Nephron (organoid): ENCODE data around the gene SIGLEC6.

Experiments
- H3K27ac Mint-ChIP-seq, 3 experiments: 2 replicates each; pipeline ENCODE4 v1.8.0; 2020; ENCODE audit warnings: mixed read lengths in 3 of 3, mild to moderate bottlenecking in 2 of 3, moderate library complexity in 1 of 3
- H3K27me3 Mint-ChIP-seq: 2 replicates; pipeline ENCODE4 v1.8.0; 2021; ENCODE audit warnings: low read depth, mild to moderate bottlenecking, moderate library complexity, mixed read lengths
- H3K36me3 Mint-ChIP-seq: 2 replicates; pipeline ENCODE4 v1.8.0; 2020; ENCODE audit warnings: low read depth, mixed read lengths
- H3K4me1 Mint-ChIP-seq: 2 replicates; pipeline ENCODE4 v1.8.0; 2020; ENCODE audit warnings: mixed read lengths
- H3K4me3 Mint-ChIP-seq, 3 experiments: 2 replicates each; pipeline ENCODE4 v1.8.0; 2020; ENCODE audit warnings: mild to moderate bottlenecking in 3 of 3, mixed read lengths in 3 of 3, moderate library complexity in 2 of 3
- H3K9me3 Mint-ChIP-seq: 2 replicates; pipeline ENCODE4 v1.8.0; 2020; ENCODE audit warnings: mixed read lengths
- CTCF ChIP-seq, 3 experiments: fragments of 200-600 bp; sonication (generic); IDR thresholded peaks; one replicate each; pipeline ENCODE4 v1.5.0; 2021; ENCODE audit warnings: antibody characterized with exemption in 3 of 3; ENCODE audit not compliant: unreplicated experiment in 3 of 3

Gene SIGLEC6

GRCh38 chr19:51485960-51486660 lies 45.4 kb downstream of the SIGLEC6 start:
- Mint-ChIP-seq H3K36me3 (no peaks in the 10 kb centered on the region), H3K4me3 (no peak overlapping the region), H3K9me3 (peaks cover 12% of the 10 kb centered on the region), H3K27me3 (peaks cover 3% of the 10 kb centered on the region), H3K27ac (no peak overlapping the region), H3K4me1 (no peaks in the 10 kb centered on the region)
- no peak for TF ChIP-seq CTCF (IDR thresholded peaks at IDR 0.05; ENCODE audit: unreplicated experiment in 3 of 3)

GRCh38 chr19:51480590-51480989 lies 50.9 kb downstream of the SIGLEC6 start:
- Mint-ChIP-seq H3K4me1 (no peaks in the 10 kb centered on the region), H3K27me3 (peaks cover 3% of the 10 kb centered on the region), H3K9me3 (peaks cover 18% of the 10 kb centered on the region), H3K36me3 (no peaks in the 10 kb centered on the region), H3K4me3 (no peak overlapping the region), H3K27ac (no peak overlapping the region)
- no peak for TF ChIP-seq CTCF (IDR thresholded peaks at IDR 0.05; ENCODE audit: unreplicated experiment in 3 of 3)

- Mint-ChIP-seq H3K36me3 (no peaks in the 10 kb centered on the region), H3K9me3 (peaks cover 14% of the 10 kb centered on the region), H3K4me1 (no peaks in the 10 kb centered on the region), H3K4me3 (no peak overlapping the region), H3K27me3 (peaks cover 4% of the 10 kb centered on the region), H3K27ac (no peak overlapping the region)
- TF ChIP-seq CTCF (IDR thresholded peaks at IDR 0.05; ENCODE audit: unreplicated experiment in 3 of 3): no peak
These were observed 51.7 kb downstream of the SIGLEC6 start for GRCh38 chr19:51479531-51480331.

GRCh38 chr19:51478381-51479234 lies 52.9 kb downstream of the SIGLEC6 start, which contains the start of gene CEACAM18:
Gene CEACAM18, plus strand, starts transcription at chr19:51478539.
- Mint-ChIP-seq H3K27ac (no peak within 1 kb of the TSS), H3K36me3 (no peaks in the 10 kb centered on the region), H3K9me3 (peaks cover 11% of the 10 kb centered on the region), H3K4me1 (no peaks in the 10 kb centered on the region), H3K4me3 (no peak within 1 kb of the TSS), H3K27me3 (peaks cover 7% of the 10 kb centered on the region)
- no peak for TF ChIP-seq CTCF (IDR thresholded peaks at IDR 0.05; ENCODE audit: unreplicated experiment in 3 of 3)

GRCh38 chr19:51477344-51477743 lies 54.1 kb downstream of the SIGLEC6 start:
- H3K9me3 Mint-ChIP-seq: peaks cover 11% of the 10 kb centered on the region
- no peak overlapping the region for H3K27ac Mint-ChIP-seq
- H3K4me1 Mint-ChIP-seq: no peaks in the 10 kb centered on the region
- peaks cover 5% of the 10 kb centered on the region for H3K27me3 Mint-ChIP-seq
- no peak for TF ChIP-seq CTCF (IDR thresholded peaks at IDR 0.05; ENCODE audit: unreplicated experiment in 3 of 3)
- no peaks in the 10 kb centered on the region for H3K36me3 Mint-ChIP-seq
- H3K4me3 Mint-ChIP-seq: no peak overlapping the region
